ENCODE results near the gene CYB5D1. TPM values are rescaled to one million over a fixed set of nuclear protein-coding genes. Genes with fewer than 3 reads are reported as not detected.

CYB5D1 gene
- total RNA-seq, 1 donor from 2014 or later, result 21.1 TPM

- H3K4me2 ChIP-seq (ENCODE audit: low read length), result peak overlapping the region; percentile 12
- Mint-ChIP-seq H3K9me3 (ENCODE audit: unreplicated experiment) (no peaks in the 10 kb centered on the region), H3K27ac (ENCODE audit: unreplicated experiment) (no peak overlapping the region), H3K4me3 (ENCODE audit: unreplicated experiment) (no peak overlapping the region), H3K27me3 (ENCODE audit: low read depth, unreplicated experiment) (no peaks in the 10 kb centered on the region), H3K36me3 (ENCODE audit: low read depth, unreplicated experiment) (no peaks in the 10 kb centered on the region), H3K4me1 (ENCODE audit: low read depth, unreplicated experiment) (no peaks in the 10 kb centered on the region)
- no peak overlapping the region for H3K9ac ChIP-seq (ENCODE audit: low read length)
- H3K9me3 ChIP-seq (ENCODE audit: insufficient read depth, low read depth, low read length), result no peaks in the 10 kb centered on the region
- H3K4me3 ChIP-seq (ENCODE audit: insufficient read depth, low read depth, low read length), result no peak overlapping the region
- peaks cover 14% of the 10 kb centered on the region for H3K36me3 ChIP-seq (ENCODE audit: insufficient read depth, low read length)
- H2AFZ ChIP-seq (ENCODE audit: low read depth, low read length), result no peak overlapping the region
- TF ChIP-seq EZH2 (IDR thresholded peaks at IDR 0.05; ENCODE audit: insufficient read depth, low read length) (no peak), CTCF (IDR thresholded peaks at IDR 0.05; ENCODE audit: insufficient read depth, low read depth, low read length) (no peak)
- H3K27ac ChIP-seq (ENCODE audit: low read depth, low read length), result no peak overlapping the region
- no peaks in the 10 kb centered on the region for H4K20me1 ChIP-seq (ENCODE audit: insufficient read depth, low read length)
- no peak for FAIRE-seq
- peaks cover 12% of the 10 kb centered on the region for H3K79me2 ChIP-seq (ENCODE audit: insufficient read depth, low read length)
- H3K4me1 ChIP-seq (ENCODE audit: insufficient read depth, low read length), result peaks cover 13% of the 10 kb centered on the region
- DNase-seq (ENCODE audit: low read depth), result no peak
- H3K27me3 ChIP-seq (ENCODE audit: insufficient read depth, low read length), result no peaks in the 10 kb centered on the region
Measured at GRCh38 chr17:7882629-7883028, 24.8 kb downstream of the CYB5D1 start.

GRCh38 chr17:7883781-7884386, 26.1 kb downstream of the CYB5D1 start:
- Histone ChIP-seq H3K36me3 (ENCODE audit: insufficient read depth, low read length) (peaks cover 14% of the 10 kb centered on the region), H2AFZ (ENCODE audit: low read depth, low read length) (peak overlapping the region; percentile 8), H3K9ac (ENCODE audit: low read length) (peak overlapping the region; percentile 75), H3K4me2 (ENCODE audit: low read length) (peak overlapping the region; percentile 83), H4K20me1 (ENCODE audit: insufficient read depth, low read length) (peaks cover 12% of the 10 kb centered on the region), H3K4me3 (ENCODE audit: insufficient read depth, low read depth, low read length) (peak overlapping the region; percentile 49), H3K9me3 (ENCODE audit: insufficient read depth, low read depth, low read length) (no peaks in the 10 kb centered on the region), H3K27me3 (ENCODE audit: insufficient read depth, low read length) (no peaks in the 10 kb centered on the region), H3K79me2 (ENCODE audit: insufficient read depth, low read length) (peaks cover 23% of the 10 kb centered on the region), H3K27ac (ENCODE audit: low read depth, low read length) (peak overlapping the region; percentile 8), H3K4me1 (ENCODE audit: insufficient read depth, low read length) (peaks cover 26% of the 10 kb centered on the region)
- Mint-ChIP-seq H3K4me1 (ENCODE audit: low read depth, unreplicated experiment) (no peaks in the 10 kb centered on the region), H3K27ac (ENCODE audit: unreplicated experiment) (peak overlapping the region; percentile 15), H3K9me3 (ENCODE audit: unreplicated experiment) (no peaks in the 10 kb centered on the region), H3K36me3 (ENCODE audit: low read depth, unreplicated experiment) (no peaks in the 10 kb centered on the region), H3K4me3 (ENCODE audit: unreplicated experiment) (peak overlapping the region; percentile 82), H3K27me3 (ENCODE audit: low read depth, unreplicated experiment) (no peaks in the 10 kb centered on the region)
- FAIRE-seq (no peak), DNase-seq (ENCODE audit: low read depth) (peak; percentile 45)
- TF ChIP-seq EZH2 (IDR thresholded peaks at IDR 0.05; ENCODE audit: insufficient read depth, low read length) (no peak), CTCF (IDR thresholded peaks at IDR 0.05; ENCODE audit: insufficient read depth, low read depth, low read length) (no peak)

Measured in astrocyte (in vitro differentiated cells and primary cell).